Astrocyte of the hippocampus (primary cell): Measurements from ENCODE around the gene FLRT2.

Experiments
- DNase-seq: peaks from one replicate; pipeline ENCODE4 v3.0.0; 2011; ENCODE audit warnings: low read depth, low spot score

The FLRT2 gene

DNA sequence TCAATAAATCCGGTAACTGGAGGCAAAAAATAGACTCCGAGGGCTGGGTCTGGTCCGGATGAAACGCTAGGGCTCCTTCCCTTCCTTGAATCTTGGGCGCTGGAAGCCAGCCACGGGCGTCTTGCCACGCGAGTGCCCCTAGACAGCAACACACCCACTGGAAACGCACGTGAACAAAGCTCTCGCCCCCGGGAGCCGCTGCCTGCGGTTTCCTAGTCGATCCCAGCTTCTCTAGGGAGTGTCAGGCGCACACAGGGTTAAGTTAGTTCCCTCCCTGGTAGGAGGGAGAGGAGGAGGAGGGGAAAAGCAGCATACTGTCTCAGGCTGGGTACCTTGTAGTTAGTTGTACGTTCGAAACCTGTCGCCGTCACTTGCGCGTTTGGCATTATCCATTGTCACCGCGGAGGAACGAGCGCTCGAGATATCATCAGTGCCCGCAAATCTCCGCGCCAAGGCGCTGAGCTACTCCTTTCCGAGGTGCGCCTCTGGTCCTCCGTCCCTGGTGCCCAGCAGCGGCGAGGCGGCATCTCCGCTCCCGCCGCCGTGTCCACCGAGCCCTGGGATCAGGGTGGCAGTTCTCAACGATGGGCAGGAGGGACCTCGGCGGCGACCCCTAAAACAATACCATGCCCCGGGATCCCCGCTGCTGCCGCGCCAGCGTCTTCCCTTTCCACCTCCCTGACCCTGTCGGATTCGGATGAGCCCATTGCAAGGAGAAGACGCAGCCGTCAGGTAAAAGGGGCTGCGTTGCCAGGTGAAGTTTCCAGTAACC, at the start of gene FLRT2:
Gene FLRT2, plus strand, starts transcription at position 342 of the 772 bp plus-strand sequence. CDS start 91,371 bp downstream, outside the sequence.
- DNase-seq: peak; percentile 65

DNA sequence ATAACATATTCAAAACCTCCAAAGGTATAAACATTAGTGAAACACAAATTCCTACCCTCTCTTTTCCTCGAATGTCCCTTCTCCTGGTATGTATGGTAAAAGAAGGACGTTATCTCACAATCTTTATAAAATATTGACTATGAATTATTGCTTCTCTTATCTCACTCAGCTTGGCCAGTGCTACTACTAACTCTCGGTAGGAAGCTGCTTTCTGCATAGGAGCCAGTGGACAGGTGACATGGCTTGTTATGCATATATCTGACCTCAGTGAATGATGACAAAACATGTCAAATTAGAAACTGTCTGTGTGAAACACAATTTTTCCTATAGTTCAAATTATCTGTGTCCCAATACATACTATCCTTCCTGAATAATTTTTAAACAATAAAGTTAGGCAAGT, 48.5 kb upstream of the FLRT2 start:
- DNase-seq: no peak

- no peak for DNase-seq
These were observed 47.4 kb upstream of the FLRT2 start for GRCh38 chr14:85482552-85482951.

- peak; percentile 16 for DNase-seq
These were observed 46.9 kb upstream of the FLRT2 start for GRCh38 chr14:85483037-85483436.

DNA sequence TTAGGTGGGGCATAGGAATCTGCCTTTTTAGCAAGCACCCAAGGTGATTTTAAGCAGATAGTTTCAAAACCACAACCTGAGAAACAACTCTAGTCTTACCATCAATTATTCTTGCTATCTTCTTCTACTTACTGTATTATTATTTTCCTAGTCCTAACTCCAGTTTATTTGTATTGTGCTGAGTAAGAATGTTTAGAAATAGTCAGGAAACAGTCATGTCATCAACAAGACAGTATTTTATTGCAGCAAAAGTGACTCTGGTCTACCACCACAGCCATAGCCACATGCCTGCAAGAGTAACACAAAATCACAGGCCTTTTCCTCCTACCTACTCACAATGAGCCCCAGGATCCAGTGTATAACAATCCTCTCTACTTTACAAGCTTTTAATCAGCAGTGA, 46.3 kb upstream of the FLRT2 start:
- no peak for DNase-seq

- no peak for DNase-seq
These were observed 42.7 kb upstream of the FLRT2 start for GRCh38 chr14:85487215-85487614.

GRCh38 chr14:85501751-85502150, 28.2 kb upstream of the FLRT2 start:
- no peak for DNase-seq

GRCh38 chr14:85508863-85509262, 21.1 kb upstream of the FLRT2 start:
- no peak for DNase-seq

DNA sequence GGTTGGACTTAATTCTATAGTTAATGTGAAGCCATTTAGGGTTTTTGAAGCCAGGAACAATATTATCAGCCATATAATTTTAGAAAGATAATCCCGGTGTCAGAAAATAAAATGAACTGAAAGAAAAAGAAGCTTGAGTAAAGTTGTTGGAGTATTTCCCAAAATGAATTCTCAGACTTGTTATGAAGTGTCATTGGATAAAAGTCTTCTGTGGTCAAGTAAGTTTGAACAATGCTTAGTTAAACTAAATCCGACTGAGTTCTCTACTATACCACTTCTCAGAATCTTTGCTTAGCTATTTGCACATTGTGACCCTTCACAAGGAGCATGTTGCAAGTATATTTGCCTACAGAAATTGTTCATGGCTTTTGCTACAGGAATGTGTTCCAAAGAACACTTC, 17.5 kb upstream of the FLRT2 start:
- no peak for DNase-seq

DNA sequence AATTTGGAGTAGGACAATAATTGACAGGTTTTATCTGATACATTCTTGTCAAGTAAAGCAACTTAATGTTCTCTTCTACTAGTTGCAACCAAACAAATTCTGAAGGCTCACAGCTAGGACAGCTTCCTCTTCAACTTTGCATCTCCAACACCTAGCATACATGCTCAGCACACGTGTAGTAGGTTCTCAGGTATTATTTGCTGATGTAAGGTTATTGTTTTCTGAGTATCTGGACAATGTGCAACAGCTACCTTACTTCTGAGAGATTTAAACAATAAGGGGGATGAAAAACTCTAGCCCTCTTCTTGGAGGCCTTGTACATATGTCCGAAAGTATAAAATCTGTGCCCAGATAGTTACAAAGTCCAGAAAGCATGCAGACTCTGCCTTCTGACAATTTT, 15.5 kb upstream of the FLRT2 start:
- DNase-seq: no peak

DNA sequence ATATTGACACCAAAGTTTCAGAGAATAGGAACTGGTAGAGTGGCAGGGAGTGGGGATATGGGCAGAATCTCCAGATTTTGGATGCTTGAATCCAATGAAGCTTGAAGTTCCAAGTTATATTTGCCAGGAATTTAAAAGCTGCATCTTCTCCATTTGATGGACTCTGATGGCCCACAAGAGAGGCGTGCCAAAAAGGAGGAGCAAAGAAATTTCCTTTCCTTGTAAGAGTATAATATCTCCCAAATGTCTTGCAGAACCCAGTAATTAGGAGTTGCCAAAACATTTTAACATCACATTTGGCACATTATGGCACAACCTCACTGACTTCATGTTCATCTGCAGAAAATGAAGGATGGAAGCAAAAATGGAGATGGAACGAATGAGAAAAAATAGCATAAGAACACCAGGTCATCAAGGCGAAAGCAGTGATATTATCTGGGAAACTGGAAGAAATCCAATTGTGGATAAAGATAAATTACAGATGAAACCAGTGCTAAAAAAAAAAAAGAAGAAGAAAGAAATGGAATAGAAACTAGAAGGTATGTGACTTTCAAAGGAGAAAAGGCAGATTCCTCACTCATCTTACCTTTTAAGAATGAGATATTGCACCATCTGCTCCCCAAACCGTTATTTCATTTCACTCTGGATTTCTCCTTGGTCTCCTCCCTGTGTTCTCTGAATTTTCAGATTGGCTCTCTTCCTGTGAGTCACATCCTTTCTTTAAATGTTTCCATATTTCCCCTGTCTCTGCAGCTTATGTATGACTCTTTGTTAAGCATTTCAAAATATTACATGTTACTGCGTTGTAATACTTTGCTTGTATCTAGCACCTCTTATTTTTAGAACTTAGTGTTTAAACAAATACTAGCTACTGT, 13.5 kb upstream of the FLRT2 start:
- DNase-seq: no peak

DNA sequence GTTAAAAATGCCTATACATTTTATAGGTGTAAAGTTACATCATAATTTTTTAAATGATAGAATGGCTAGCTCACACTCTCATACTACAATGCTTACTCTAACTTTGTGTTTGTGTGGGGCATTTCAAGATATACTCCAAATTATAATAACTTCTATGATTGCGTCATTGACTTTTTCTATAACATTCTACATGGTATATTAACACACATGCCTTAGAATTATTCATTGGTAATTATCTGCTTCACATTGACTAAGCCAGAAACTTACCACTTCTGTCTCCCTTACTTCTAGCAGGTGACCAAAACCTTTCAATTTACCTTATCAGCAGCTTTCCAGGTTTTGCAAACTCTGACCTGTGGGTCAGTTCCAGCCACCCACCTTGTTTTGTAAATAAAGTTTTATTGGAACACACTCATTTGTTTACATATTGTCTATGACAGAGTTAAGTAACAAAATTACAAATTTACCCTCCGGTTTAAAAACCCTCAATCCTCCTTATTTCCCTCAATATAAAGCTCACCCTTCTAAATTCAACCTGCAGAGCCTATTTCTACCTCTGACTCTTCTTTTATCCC, 12.7 kb upstream of the FLRT2 start:
- DNase-seq: no peak

GRCh38 chr14:85519661-85520305, 10.2 kb upstream of the FLRT2 start:
- no peak for DNase-seq

DNA sequence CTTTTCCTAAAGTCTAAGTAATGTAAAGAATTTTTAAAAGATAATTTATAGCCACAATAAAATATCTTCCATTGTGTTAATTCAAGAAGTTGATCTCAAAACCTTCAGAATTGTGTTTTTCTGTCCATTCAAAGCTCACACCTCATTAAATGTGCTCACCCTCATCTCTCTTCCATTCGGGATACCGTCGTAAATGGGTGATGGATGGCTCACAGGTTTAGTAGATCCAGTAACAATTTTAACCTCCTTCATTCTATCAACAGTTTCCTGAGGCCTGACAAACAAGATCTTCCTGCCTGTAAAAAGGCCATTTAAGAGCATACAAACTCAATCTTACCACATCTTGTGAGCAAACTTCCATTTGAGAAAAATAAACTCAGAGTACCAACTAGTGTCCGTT, 9.4 kb upstream of the FLRT2 start:
- DNase-seq: no peak

DNA sequence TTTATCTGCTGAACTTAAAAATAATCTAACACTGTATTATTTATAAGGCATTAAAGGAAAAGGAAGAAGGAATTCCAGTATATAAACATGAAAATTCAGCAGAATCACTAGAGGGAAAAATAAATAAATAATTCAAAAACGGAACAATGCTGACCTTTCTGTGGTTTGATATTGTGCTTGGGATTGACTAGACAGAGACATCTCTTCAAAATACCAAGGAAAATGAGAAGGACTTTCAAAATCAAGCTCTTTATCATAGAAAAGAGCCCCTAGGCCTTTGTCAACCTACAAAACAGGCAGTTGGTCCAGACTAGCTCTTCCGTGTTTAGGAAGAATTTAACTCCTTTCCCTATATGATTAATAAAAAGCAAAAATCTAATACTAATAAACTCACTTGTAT, 6.3 kb upstream of the FLRT2 start:
- no peak for DNase-seq

- peak; percentile 28 for DNase-seq
These were observed 2.9 kb upstream of the FLRT2 start for GRCh38 chr14:85527006-85527405.

- no peak for DNase-seq
These were observed 2.4 kb upstream of the FLRT2 start for GRCh38 chr14:85527445-85528035.

- peak; percentile 88 for DNase-seq
These were observed 1.7 kb upstream of the FLRT2 start for GRCh38 chr14:85528080-85528896.

GRCh38 chr14:85528897-85529631, 880 bp upstream of the FLRT2 start:
- peak; percentile 81 for DNase-seq

DNA sequence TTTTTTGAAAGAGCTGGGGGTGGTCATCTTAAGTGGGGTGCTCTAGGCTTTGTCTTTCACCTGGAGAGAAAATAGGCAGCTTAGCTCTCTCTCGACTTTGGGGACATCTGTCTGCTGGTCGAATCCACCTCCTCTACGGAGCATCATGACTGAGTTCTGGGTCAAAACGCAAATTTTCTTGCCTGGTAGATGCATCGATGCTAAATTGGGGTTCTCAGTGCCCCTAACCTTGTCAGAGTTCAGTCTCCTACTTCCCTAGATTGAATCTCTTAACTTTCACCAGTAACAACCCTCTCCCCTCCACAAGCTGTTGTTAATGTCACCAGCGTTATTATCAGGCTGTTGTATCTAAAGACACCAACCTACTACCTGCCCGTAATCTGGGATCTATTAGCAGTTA, 682 bp downstream of the FLRT2 start:
- DNase-seq: no peak
